Sciatic nerve (tissue), 2 donors: Measurements from ENCODE around the gene PAXIP1. TPM values are rescaled to one million over a fixed set of nuclear protein-coding genes. Genes with fewer than 3 reads are reported as not detected.

Experiments
- ATAC-seq: fragments of 200-7000 bp; cut with Tn5 transposase; one replicate; pipeline ENCODE4 v1.9.1; 2020; ENCODE audit warnings: mild to moderate bottlenecking, moderate library complexity
- DNase-seq: peaks from one replicate; pipeline ENCODE4 v3.0.0-alpha.2; 2020; ENCODE audit warnings: low spot score
- intact Hi-C: fragments of 100-400 bp; cut with DNase I; formaldehyde crosslinking; loops from one replicate; pipeline ENCODE4 v1.14.2; 2022
- total RNA-seq: library from RNA; stranded (reverse); fragmentation: NEBNext Ultra II Directional; extraction: Animal tissue kit (Norgen Biotek cat#: 25700); gene quantifications from one replicate; pipeline ENCODE4 v1.2.1, GENCODE V29; 2021
- donor health status: DM: no; HTN: no; CAD: no.
- donor health status: DM: no; HTN: no; CAD: no.

PAXIP1 gene
- total RNA-seq, 1 donor from 2014 or later, result 14.0 TPM

- intact Hi-C loops, result no loop called here
- ATAC-seq (no peak), DNase-seq (no peak)
These were observed 5.0 kb downstream of the PAXIP1 start for GRCh38 chr7:154997840-154998370.

GRCh38 chr7:154996756-154997155 lies 6.2 kb downstream of the PAXIP1 start:
- intact Hi-C loops, result no loop called here
- no peak for DNase-seq

DNA sequence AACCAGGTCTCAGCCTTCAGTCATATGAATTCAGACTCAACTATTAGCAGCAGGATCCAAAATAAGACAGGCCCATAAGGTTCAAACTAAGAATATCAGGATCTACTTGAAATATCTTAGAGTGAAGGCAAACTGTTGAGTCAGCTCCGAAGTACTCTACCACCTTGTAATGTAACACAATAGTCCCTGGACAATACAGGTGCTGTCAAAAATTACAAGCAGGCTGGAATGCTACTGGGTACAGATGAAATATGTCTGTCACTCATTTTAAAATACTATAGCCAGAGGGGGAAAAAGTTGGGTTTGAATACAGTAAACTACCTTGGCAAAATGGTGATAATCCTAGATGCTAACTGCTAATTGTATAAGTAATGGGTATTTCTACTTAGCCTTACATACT lies 6.8 kb downstream of the PAXIP1 start:
- ATAC-seq, result no peak
- intact Hi-C loops, result no loop called here
- DNase-seq, result no peak

More at GRCh38 chr7:154996756-154997155, 6.2 kb downstream of the PAXIP1 start:
- no peak for ATAC-seq

GRCh38 chr7:154994996-154995395 lies 7.9 kb downstream of the PAXIP1 start:
- intact Hi-C loops, result no loop called here

DNA sequence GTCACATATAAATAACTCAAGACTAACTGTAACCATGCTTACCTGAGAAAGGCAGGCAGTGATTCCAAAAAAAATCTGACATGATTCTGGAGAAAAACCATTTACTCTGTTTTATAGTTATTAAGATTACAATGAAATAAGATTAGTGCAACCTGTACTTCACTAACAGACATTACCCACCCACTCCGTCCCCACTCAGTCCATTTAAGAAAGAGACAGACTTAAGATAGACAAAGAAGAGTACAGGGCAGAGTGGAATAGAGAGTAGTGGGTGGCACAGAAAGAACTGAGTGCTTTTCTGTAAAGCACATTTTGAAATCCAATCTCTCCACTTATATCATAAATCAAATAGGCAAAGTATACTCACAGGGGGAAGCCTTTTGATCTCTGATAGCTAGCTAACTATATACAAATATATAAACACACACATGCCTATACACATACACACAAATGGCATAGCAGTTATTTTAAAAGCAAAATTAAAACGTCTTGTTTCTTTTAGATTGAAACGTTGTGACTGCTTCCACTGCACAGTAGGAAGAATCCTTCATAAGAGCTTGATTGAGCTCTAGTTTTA lies 11.9 kb downstream of the PAXIP1 start:
- intact Hi-C loops, result no loop called here

More at GRCh38 chr7:154994996-154995395, 7.9 kb downstream of the PAXIP1 start:
- DNase-seq (no peak), ATAC-seq (no peak)

DNA sequence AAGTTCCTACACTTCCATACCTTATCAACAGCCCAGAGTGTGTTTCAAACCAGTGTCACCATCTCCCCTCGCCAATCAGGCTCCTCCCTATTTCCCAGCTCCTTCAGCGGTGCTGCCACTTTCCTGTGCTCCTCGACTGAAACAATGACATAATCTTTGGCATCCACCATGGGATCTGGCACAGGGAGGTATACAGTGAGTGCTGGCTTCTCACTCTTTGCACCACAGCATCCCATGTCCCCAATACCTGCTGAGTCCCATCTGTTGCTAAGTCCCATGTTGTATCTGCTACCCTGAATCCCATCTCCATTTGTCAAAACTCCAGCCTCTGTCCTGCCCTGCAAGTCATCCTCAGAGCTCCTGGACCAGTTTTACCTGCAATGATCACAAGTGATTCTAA lies 15.4 kb downstream of the PAXIP1 start:
- DNase-seq (no peak), ATAC-seq (no peak)
- intact Hi-C loops, result no loop called here

More for the DNA sequence above, 11.9 kb downstream of the PAXIP1 start:
- DNase-seq, result no peak
- ATAC-seq, result no peak

GRCh38 chr7:154986200-154986945 lies 16.6 kb downstream of the PAXIP1 start:
- intact Hi-C loops, result no loop called here
- ATAC-seq (no peak), DNase-seq (no peak)

DNA sequence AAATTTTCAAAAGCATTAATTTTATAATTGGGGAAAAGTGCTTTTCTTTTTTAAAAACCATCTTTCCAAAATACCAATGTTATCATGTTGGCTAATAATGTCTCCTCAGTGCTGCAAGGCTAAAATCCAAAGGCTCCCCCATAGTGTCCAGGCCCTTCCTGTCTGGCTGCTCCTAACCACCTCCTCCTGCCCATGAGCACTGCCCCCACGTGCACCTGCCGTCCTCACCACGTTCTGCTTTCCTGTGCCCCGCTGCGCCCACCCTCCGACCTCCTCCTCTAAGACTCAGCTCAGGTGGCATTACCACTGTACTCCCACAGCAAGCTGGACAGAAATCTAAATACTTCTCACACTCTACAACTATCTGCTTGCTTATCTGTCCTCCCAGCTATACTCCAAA lies 17.7 kb downstream of the PAXIP1 start:
- DNase-seq (no peak), ATAC-seq (no peak)
- intact Hi-C loops, result no loop called here

GRCh38 chr7:154984601-154985188 lies 18.2 kb downstream of the PAXIP1 start:
- no peak for DNase-seq
- intact Hi-C loops, result no loop called here
- ATAC-seq, result no peak

- DNase-seq (no peak), ATAC-seq (no peak)
- intact Hi-C loops, result no loop called here
These were observed 24.9 kb downstream of the PAXIP1 start for GRCh38 chr7:154978017-154978416.

- DNase-seq (no peak), ATAC-seq (no peak)
- intact Hi-C loops, result no loop called here
These were observed 25.7 kb downstream of the PAXIP1 start for GRCh38 chr7:154977250-154977649.

DNA sequence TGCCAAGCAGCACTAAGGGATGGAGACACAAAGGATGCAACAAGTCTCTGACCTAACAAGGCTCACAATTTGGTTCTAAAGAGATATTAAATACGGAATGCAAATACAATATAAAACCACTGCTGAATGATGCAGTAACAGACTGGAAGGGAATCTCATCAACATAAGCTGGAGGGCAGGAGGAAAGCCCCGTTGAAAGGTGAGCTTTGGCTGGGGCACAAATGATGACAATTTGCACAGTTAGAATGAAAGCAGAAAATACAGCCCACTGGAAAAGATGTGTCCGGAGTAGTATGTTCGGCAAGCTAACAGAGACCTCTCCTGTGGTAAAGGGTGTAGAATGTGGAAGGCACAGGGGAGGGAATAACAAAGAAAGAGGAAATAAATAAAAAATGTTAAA lies 26.1 kb downstream of the PAXIP1 start:
- intact Hi-C loops, result no loop called here
- no peak for ATAC-seq
- no peak for DNase-seq

- DNase-seq (no peak), ATAC-seq (no peak)
- intact Hi-C loops, result no loop called here
These were observed 26.9 kb downstream of the PAXIP1 start for GRCh38 chr7:154975984-154976383.

- no peak for ATAC-seq
These were observed 29.5 kb downstream of the PAXIP1 start for GRCh38 chr7:154973381-154973780.

GRCh38 chr7:154968336-154969001 lies 34.5 kb downstream of the PAXIP1 start:
- intact Hi-C loops, result no loop called here
- DNase-seq, result no peak
- no peak for ATAC-seq

More at GRCh38 chr7:154973381-154973780, 29.5 kb downstream of the PAXIP1 start:
- no peak for DNase-seq
- intact Hi-C loops, result no loop called here

DNA sequence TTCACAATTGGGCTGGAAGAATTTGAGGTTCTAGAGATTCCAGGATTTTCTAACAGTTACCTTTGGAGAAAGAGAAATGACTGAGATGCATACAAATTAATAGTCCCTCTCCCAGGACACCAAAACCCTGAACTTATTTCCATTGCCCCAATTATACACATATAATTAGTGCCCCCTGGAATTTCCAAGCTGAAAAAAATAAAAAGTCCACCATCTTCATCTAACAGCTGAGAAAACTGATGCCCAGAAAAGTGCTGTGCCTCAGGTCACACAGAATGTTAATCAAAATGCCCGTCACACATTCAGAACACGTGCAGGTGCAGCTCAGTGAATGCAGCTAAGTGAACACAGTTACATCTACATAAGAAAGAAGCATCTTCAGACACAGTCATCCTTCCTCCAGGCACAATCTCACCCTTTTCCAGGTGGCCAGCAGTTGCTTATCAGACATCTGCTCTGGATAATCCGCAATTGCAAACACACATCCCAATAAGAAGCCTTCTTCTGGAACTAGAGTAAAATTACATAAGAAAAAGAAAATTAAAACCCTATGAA lies 35.4 kb downstream of the PAXIP1 start:
- ATAC-seq (no peak), DNase-seq (no peak)
- intact Hi-C loops, result no loop called here

DNA sequence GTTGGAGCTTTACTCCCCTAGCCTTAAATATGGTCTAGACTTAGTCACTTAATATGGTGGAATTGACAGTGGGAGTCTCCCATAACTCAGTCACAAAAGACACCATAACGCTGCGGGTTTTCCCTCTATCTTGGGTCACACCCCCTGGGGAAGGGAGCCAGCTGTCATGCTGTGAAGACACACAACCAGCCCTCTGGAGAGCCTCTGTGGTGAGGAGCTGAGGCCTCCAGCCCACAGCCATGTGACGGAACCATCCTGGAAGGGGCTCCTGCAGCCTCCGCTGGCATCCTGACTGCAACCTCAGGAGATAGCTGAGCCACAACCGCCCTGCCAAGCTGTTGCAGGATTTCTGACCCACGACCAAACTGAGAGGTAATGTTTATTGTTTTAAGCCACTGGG lies 37.9 kb downstream of the PAXIP1 start:
- ATAC-seq (no peak), DNase-seq (no peak)
- intact Hi-C loops, result no loop called here

GRCh38 chr7:154960063-154960790 lies 42.7 kb downstream of the PAXIP1 start:
- DNase-seq, result no peak
- ATAC-seq, result no peak
- intact Hi-C loops, result no loop called here

- DNase-seq (no peak), ATAC-seq (no peak)
- intact Hi-C loops, result loop anchor here (1.0 kb wide), 1 partner anchor 83 kb away; no protein-coding TSS in a partner anchor
These were observed 46.5 kb downstream of the PAXIP1 start for GRCh38 chr7:154956427-154956826.
